Stimulated activated CD4-positive, alpha-beta T cell treated with anti-CD3 and anti-CD28 coated beads, Interleukin-1b, Interleukin-23, amount 100 ng/mL, for 24 hours (primary cell): Measurements from ENCODE around the gene TOM1L1.
"Not testable (repeated sequence)": the region's sequence is repeated elsewhere in the genome, so short reads cannot be mapped to it uniquely, and the experiment has no call there.

Experiments
- DNase-seq, 4 experiments: peaks; one replicate each; pipeline ENCODE4 v3.0.0-alpha.2; 2020; ENCODE audit warnings: low read depth in 4 of 4, low spot score in 1 of 4

The TOM1L1 gene

GRCh38 chr17:54900457-54901229, at the start of gene TOM1L1:
TSS of gene TOM1L1 (plus strand) at chr17:54900852. CDS start at chr17:54900866, 14 bp downstream.
- DNase-seq = peak in 2 of 4 experiments; percentile 14 to 26

- DNase-seq = no peak
Observed at GRCh38 chr17:54859187-54859586, 41.5 kb upstream of the TOM1L1 start.

- no peak for DNase-seq
Observed at GRCh38 chr17:54860617-54861470, 39.8 kb upstream of the TOM1L1 start.

GRCh38 chr17:54861471-54861983, 39.1 kb upstream of the TOM1L1 start:
- no peak for DNase-seq

GRCh38 chr17:54863176-54863575, 37.5 kb upstream of the TOM1L1 start:
- no peak for DNase-seq

GRCh38 chr17:54864070-54864469, 36.6 kb upstream of the TOM1L1 start:
- DNase-seq = no peak

- no peak for DNase-seq
Observed at GRCh38 chr17:54864636-54865356, 35.9 kb upstream of the TOM1L1 start.

GRCh38 chr17:54867634-54868033, 33.0 kb upstream of the TOM1L1 start:
- no peak for DNase-seq

- DNase-seq = no peak
Observed at GRCh38 chr17:54870671-54871175, 29.9 kb upstream of the TOM1L1 start.

- not testable (repeated sequence) for DNase-seq
Observed at GRCh38 chr17:54875906-54876305, 24.7 kb upstream of the TOM1L1 start.

- no peak for DNase-seq
Observed at GRCh38 chr17:54876656-54877195, 23.9 kb upstream of the TOM1L1 start.

GRCh38 chr17:54881255-54881972, 19.2 kb upstream of the TOM1L1 start:
- no peak for DNase-seq

GRCh38 chr17:54882371-54882770, 18.3 kb upstream of the TOM1L1 start:
- no peak for DNase-seq

- no peak for DNase-seq
Observed at GRCh38 chr17:54882950-54883349, 17.7 kb upstream of the TOM1L1 start.

- DNase-seq = no peak
Observed at GRCh38 chr17:54883939-54884338, 16.7 kb upstream of the TOM1L1 start.

- no peak for DNase-seq
Observed at GRCh38 chr17:54887787-54888186, 12.9 kb upstream of the TOM1L1 start.

- no peak for DNase-seq
Observed at GRCh38 chr17:54888254-54888653, 12.4 kb upstream of the TOM1L1 start.

- DNase-seq = no peak
Observed at GRCh38 chr17:54888981-54889380, 11.7 kb upstream of the TOM1L1 start.

GRCh38 chr17:54891176-54891821, 9.4 kb upstream of the TOM1L1 start:
- DNase-seq = no peak

- DNase-seq = no peak
Observed at GRCh38 chr17:54892360-54892759, 8.3 kb upstream of the TOM1L1 start.
